Panc1 (cell line): ENCODE measurements around the gene ABCC1.

Source experiments
- POLR2AphosphoS5 ChIP-seq: IDR thresholded peaks from 2 replicates; pipeline ENCODE4 v1.6.1; 2012; ENCODE audit warnings: mild to moderate bottlenecking, low read depth, low read length, moderate library complexity
- TF ChIP-seq, protein P1 (sequence below): fragments of 450-650 bp; IDR thresholded peaks from 2 replicates; pipeline ENCODE4 v1.5.1; 2017; ENCODE audit warnings: mild to moderate bottlenecking

DNA sequence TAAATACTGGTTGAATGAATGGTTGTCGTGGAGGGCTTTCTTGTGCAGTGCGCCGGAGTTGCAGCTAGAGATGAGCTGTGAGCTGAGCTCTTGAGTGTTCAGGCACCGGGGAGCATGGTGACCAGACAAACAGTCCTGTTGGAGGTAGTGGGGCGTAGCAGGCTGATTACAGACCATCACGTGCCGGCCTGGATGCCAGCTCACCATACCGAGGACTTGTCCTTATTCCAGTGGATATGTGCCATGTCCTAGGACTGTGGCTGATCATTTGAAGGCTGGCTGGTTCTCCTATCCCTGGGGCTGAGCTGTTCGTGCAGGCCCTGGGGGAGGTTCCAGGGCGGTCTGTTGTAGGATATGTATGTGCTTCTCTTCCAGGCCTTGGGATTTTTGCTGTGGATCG lies 60.0 kb downstream of the ABCC1 start:
- TF ChIP-seq, protein P1, sequence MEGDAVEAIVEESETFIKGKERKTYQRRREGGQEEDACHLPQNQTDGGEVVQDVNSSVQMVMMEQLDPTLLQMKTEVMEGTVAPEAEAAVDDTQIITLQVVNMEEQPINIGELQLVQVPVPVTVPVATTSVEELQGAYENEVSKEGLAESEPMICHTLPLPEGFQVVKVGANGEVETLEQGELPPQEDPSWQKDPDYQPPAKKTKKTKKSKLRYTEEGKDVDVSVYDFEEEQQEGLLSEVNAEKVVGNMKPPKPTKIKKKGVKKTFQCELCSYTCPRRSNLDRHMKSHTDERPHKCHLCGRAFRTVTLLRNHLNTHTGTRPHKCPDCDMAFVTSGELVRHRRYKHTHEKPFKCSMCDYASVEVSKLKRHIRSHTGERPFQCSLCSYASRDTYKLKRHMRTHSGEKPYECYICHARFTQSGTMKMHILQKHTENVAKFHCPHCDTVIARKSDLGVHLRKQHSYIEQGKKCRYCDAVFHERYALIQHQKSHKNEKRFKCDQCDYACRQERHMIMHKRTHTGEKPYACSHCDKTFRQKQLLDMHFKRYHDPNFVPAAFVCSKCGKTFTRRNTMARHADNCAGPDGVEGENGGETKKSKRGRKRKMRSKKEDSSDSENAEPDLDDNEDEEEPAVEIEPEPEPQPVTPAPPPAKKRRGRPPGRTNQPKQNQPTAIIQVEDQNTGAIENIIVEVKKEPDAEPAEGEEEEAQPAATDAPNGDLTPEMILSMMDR: no peak
- TF ChIP-seq POLR2AphosphoS5: no peak
